ENCODE data around the gene SERPINB6. TPM values are rescaled to one million over a fixed set of nuclear protein-coding genes. Genes with fewer than 3 reads are reported as not detected.

Gene SERPINB6
- total RNA-seq, 2 experiments from 2014 or later, result 13.2 TPM; not detected in 1

GRCh38 chr6:2919401-2919800 is 52.0 kb downstream of the SERPINB6 start:
- ChIA-PET POLR2A (interaction anchor here (0.7 to 1.5 kb wide), 2 partner anchors 11 to 13 kb away, joined by 4 to 8 read pairs; no protein-coding TSS in a partner anchor), CTCF (ENCODE audit: unreplicated experiment) (no interaction called here)
- Histone ChIP-seq H3K79me2 (ENCODE audit: insufficient read depth, low read depth, low read length) (no peaks in the 10 kb centered on the region), H3K4me3 (ENCODE audit: low read depth, low read length, poor library complexity, severe bottlenecking) (no peak overlapping the region), H3K4me1 (ENCODE audit: insufficient read depth, low read length, poor library complexity, severe bottlenecking) (peaks cover 3% of the 10 kb centered on the region), H2AFZ (ENCODE audit: low read length) (no peak overlapping the region), H3K9me3 (ENCODE audit: low read length) (no peaks in the 10 kb centered on the region), H3K36me3 (ENCODE audit: insufficient read depth, low read length) (no peaks in the 10 kb centered on the region), H3K4me2 (ENCODE audit: low read length) (no peak overlapping the region), H4K20me1 (ENCODE audit: insufficient read depth, low read length) (no peaks in the 10 kb centered on the region), H3K27ac (ENCODE audit: low read depth, low read length, poor library complexity, severe bottlenecking) (no peak overlapping the region), H3K9me2 (ENCODE audit: insufficient read depth, low read length) (no peaks in the 10 kb centered on the region)
- no TSS peak for BruUV-seq (replicated peaks)
- intact Hi-C loops (cut with micrococcal nuclease; ENCODE audit: unreplicated experiment), result no loop called here
- no peak for DNase-seq (ENCODE audit: low spot score)
- TF ChIP-seq EZH2phosphoT487 (IDR thresholded peaks at IDR 0.05; ENCODE audit: borderline replicate concordance, low read depth, low read length) (no peak), CTCF (conservative IDR thresholded peaks at IDR 0.05; ENCODE audit: low read length) (no peak)

GRCh38 chr6:2918936-2919335 is 52.4 kb downstream of the SERPINB6 start:
- Histone ChIP-seq H4K20me1 (ENCODE audit: insufficient read depth, low read length) (no peaks in the 10 kb centered on the region), H2AFZ (ENCODE audit: low read length) (no peak overlapping the region), H3K4me3 (ENCODE audit: low read depth, low read length, poor library complexity, severe bottlenecking) (no peak overlapping the region), H3K9me2 (ENCODE audit: insufficient read depth, low read length) (no peaks in the 10 kb centered on the region), H3K79me2 (ENCODE audit: insufficient read depth, low read depth, low read length) (no peaks in the 10 kb centered on the region), H3K4me1 (ENCODE audit: insufficient read depth, low read length, poor library complexity, severe bottlenecking) (peaks cover 3% of the 10 kb centered on the region), H3K27ac (ENCODE audit: low read depth, low read length, poor library complexity, severe bottlenecking) (no peak overlapping the region), H3K4me2 (ENCODE audit: low read length) (no peak overlapping the region), H3K36me3 (ENCODE audit: insufficient read depth, low read length) (no peaks in the 10 kb centered on the region), H3K9me3 (ENCODE audit: low read length) (no peaks in the 10 kb centered on the region)
- intact Hi-C loops (cut with micrococcal nuclease; ENCODE audit: unreplicated experiment), result no loop called here
- ChIA-PET POLR2A (no interaction called here), CTCF (ENCODE audit: unreplicated experiment) (no interaction called here)
- no TSS peak for BruUV-seq (replicated peaks)
- TF ChIP-seq EZH2phosphoT487 (IDR thresholded peaks at IDR 0.05; ENCODE audit: borderline replicate concordance, low read depth, low read length) (no peak), CTCF (conservative IDR thresholded peaks at IDR 0.05; ENCODE audit: low read length) (no peak)
- DNase-seq (ENCODE audit: low spot score), result no peak

GRCh38 chr6:2917801-2918445 is 53.4 kb downstream of the SERPINB6 start:
- H4K20me1 ChIP-seq (ENCODE audit: insufficient read depth, low read length), result no peaks in the 10 kb centered on the region
- TF ChIP-seq EZH2phosphoT487 (IDR thresholded peaks at IDR 0.05; ENCODE audit: borderline replicate concordance, low read depth, low read length) (no peak), CTCF (conservative IDR thresholded peaks at IDR 0.05; ENCODE audit: low read length) (no peak)
- no peaks in the 10 kb centered on the region for H3K79me2 ChIP-seq (ENCODE audit: insufficient read depth, low read depth, low read length)
- no peak overlapping the region for H3K4me3 ChIP-seq (ENCODE audit: low read depth, low read length, poor library complexity, severe bottlenecking)
- no peak overlapping the region for H3K4me2 ChIP-seq (ENCODE audit: low read length)
- H3K4me1 ChIP-seq (ENCODE audit: insufficient read depth, low read length, poor library complexity, severe bottlenecking), result peaks cover 3% of the 10 kb centered on the region
- POLR2A ChIA-PET, result interaction anchor here (0.7 kb wide), 1 partner anchor 16 kb away, joined by 4 read pairs; no protein-coding TSS in a partner anchor
- CTCF ChIA-PET (ENCODE audit: unreplicated experiment), result no interaction called here
- no peak overlapping the region for H3K27ac ChIP-seq (ENCODE audit: low read depth, low read length, poor library complexity, severe bottlenecking)
- BruUV-seq (replicated peaks), result no TSS peak
- no peak for DNase-seq (ENCODE audit: low spot score)
- no peaks in the 10 kb centered on the region for H3K9me2 ChIP-seq (ENCODE audit: insufficient read depth, low read length)
- no peaks in the 10 kb centered on the region for H3K9me3 ChIP-seq (ENCODE audit: low read length)
- intact Hi-C loops (cut with micrococcal nuclease; ENCODE audit: unreplicated experiment), result no loop called here
- H2AFZ ChIP-seq (ENCODE audit: low read length), result no peak overlapping the region
- H3K36me3 ChIP-seq (ENCODE audit: insufficient read depth, low read length), result no peaks in the 10 kb centered on the region

Data from OCI-LY7 (cell line).